Measurements from ENCODE around the gene EML5.
A peak's percentile ranks its signal among the peaks of the same experiment; 100 is the strongest.

Gene EML5

GRCh38 chr14:88682495-88683114 is 110.1 kb downstream of the EML5 start:
- in situ Hi-C loops (cut with HindIII; ENCODE audit: low sequenced_read_pairs), result no loop called here
- TF ChIP-seq CTCF (IDR thresholded peaks at IDR 0.05; ENCODE audit: low read depth, low read length, missing control alignments), result no peak
- DNase-seq (ENCODE audit: low read depth), result no peak
- no peak overlapping the region for H3K4me3 ChIP-seq (ENCODE audit: low read depth, low read length)

GRCh38 chr14:88681755-88682494 is 110.8 kb downstream of the EML5 start:
- DNase-seq (ENCODE audit: low read depth), result no peak
- TF ChIP-seq CTCF (IDR thresholded peaks at IDR 0.05; ENCODE audit: low read depth, low read length, missing control alignments), result no peak
- no peak overlapping the region for H3K4me3 ChIP-seq (ENCODE audit: low read depth, low read length)
- in situ Hi-C loops (cut with HindIII; ENCODE audit: low sequenced_read_pairs), result no loop called here

GRCh38 chr14:88669346-88669745 is 123.4 kb downstream of the EML5 start:
- TF ChIP-seq CTCF (IDR thresholded peaks at IDR 0.05; ENCODE audit: low read depth, low read length, missing control alignments), result no peak
- H3K4me3 ChIP-seq (ENCODE audit: low read depth, low read length), result no peak overlapping the region
- no peak for DNase-seq (ENCODE audit: low read depth)
- in situ Hi-C loops (cut with HindIII; ENCODE audit: low sequenced_read_pairs), result loop anchor here (5.0 kb wide), 1 partner anchor 78 kb away; no protein-coding TSS in a partner anchor

- H3K4me3 ChIP-seq (ENCODE audit: low read depth, low read length), result no peak overlapping the region
- no peak for TF ChIP-seq CTCF (IDR thresholded peaks at IDR 0.05; ENCODE audit: low read depth, low read length, missing control alignments)
- in situ Hi-C loops (cut with HindIII; ENCODE audit: low sequenced_read_pairs), result loop anchor here (5.0 kb wide), 1 partner anchor 79 kb away; no protein-coding TSS in a partner anchor
- no peak for DNase-seq (ENCODE audit: low read depth)
These were observed 124.2 kb downstream of the EML5 start for GRCh38 chr14:88668448-88669116.

- DNase-seq (ENCODE audit: low read depth), result peak; percentile 74
- in situ Hi-C loops (cut with HindIII; ENCODE audit: low sequenced_read_pairs), result loop anchor here (5.0 kb wide), 1 partner anchor 80 kb away; no protein-coding TSS in a partner anchor
- peak; percentile 94 for TF ChIP-seq CTCF (IDR thresholded peaks at IDR 0.05; ENCODE audit: low read depth, low read length, missing control alignments)
- no peak overlapping the region for H3K4me3 ChIP-seq (ENCODE audit: low read depth, low read length)
These were observed 125.0 kb downstream of the EML5 start for GRCh38 chr14:88667555-88668273.

GRCh38 chr14:88660056-88660455 is 132.7 kb downstream of the EML5 start:
- in situ Hi-C loops (cut with HindIII; ENCODE audit: low sequenced_read_pairs), result no loop called here
- no peak overlapping the region for H3K4me3 ChIP-seq (ENCODE audit: low read depth, low read length)
- DNase-seq (ENCODE audit: low read depth), result no peak
- no peak for TF ChIP-seq CTCF (IDR thresholded peaks at IDR 0.05; ENCODE audit: low read depth, low read length, missing control alignments)

Measured in astrocyte of the cerebellum (primary cell).